B cell (primary cell): Measurements from ENCODE around the gene NPAS1. TPM values are rescaled to one million over a fixed set of nuclear protein-coding genes. Genes with fewer than 3 reads are reported as not detected.
A peak's percentile ranks its signal among the peaks of the same experiment; 100 is the strongest.

Source experiments
- ATAC-seq: fragments of 200-7000 bp; cut with Tn5 transposase; one replicate; pipeline ENCODE4 v1.10.0; 2021; ENCODE audit warnings: low read depth, mild to moderate bottlenecking, moderate number of reproducible peaks, moderate library complexity
- CTCF ChIA-PET: fragments of 350-600 bp; sonication (Branson Sonifier 250); formaldehyde crosslinking; loops from one replicate; lab custom pipeline; 2021; ENCODE audit warnings: antibody characterized with exemption, inconsistent platforms; lab: Charles Lee
- POLR2A ChIA-PET: fragments of 350-600 bp; sonication (Branson Sonifier 250); formaldehyde crosslinking; loops from one replicate; lab custom pipeline; 2021; ENCODE audit warnings: antibody characterized with exemption; lab: Charles Lee
- DNase-seq: peaks from one replicate; pipeline ENCODE4 v3.0.0; 2013
- H2AFZ ChIP-seq: 2 replicates; pipeline ENCODE4 v1.6.1; 2012; ENCODE audit warnings: mild to moderate bottlenecking, low read depth, low read length; ENCODE audit not compliant: insufficient read depth, poor library complexity, severe bottlenecking
- H3K27ac ChIP-seq, 2 donors: 1 replicate in 1 of 2; 2 replicates in 1 of 2; pipeline ENCODE4 v1.5.1; 2012 to 2013; ENCODE audit warnings: low read length in 2 of 2, mild to moderate bottlenecking in 2 of 2, moderate library complexity in 1 of 2
- H3K27me3 ChIP-seq, 4 experiments: fragments of 200-600 bp in 1 of 4; sonication (generic) in 1 of 4; replicated peaks in 1 of 4; 1 replicate in 2 of 4; 2 replicates in 2 of 4; pipeline versions ENCODE4 v1.6.1 to v1.7.0; 2013 to 2016; ENCODE audit warnings: low read length in 3 of 4, mild to moderate bottlenecking in 2 of 4, mixed read lengths in 1 of 4, moderate library complexity in 1 of 4; ENCODE audit not compliant: insufficient read depth in 4 of 4, control insufficient read depth in 3 of 4; ENCODE audit errors: control extremely low read depth in 1 of 4
- H3K36me3 ChIP-seq, 2 experiments: replicated peaks in 1 of 2; 1 replicate in 1 of 2; 2 replicates in 1 of 2; pipeline versions ENCODE4 v1.6.1 to v1.7.1; 2013; ENCODE audit warnings: low read length in 1 of 2; ENCODE audit not compliant: insufficient read depth in 2 of 2, control insufficient read depth in 1 of 2; ENCODE audit errors: control extremely low read depth in 1 of 2, extremely low read depth in 1 of 2
- H3K4me1 ChIP-seq, 2 donors: fragments of 200-600 bp in 1 of 2; sonication (generic) in 1 of 2; 1 replicate in 1 of 2; 2 replicates in 1 of 2; pipeline versions ENCODE4 v1.5.1 to v1.6.1; 2013 to 2017; ENCODE audit warnings: low read length in 2 of 2; ENCODE audit not compliant: control insufficient read depth in 2 of 2, insufficient read depth in 2 of 2
- H3K4me2 ChIP-seq: replicated peaks from 2 replicates; pipeline ENCODE3; 2012; ENCODE audit warnings: mild to moderate bottlenecking, low read depth, low read length; ENCODE audit not compliant: poor library complexity, severe bottlenecking
- H3K4me3 ChIP-seq, 5 experiments: fragments of 200-600 bp in 1 of 5; sonication (generic) in 1 of 5; 1 replicate in 3 of 5; 2 replicates in 2 of 5; pipeline versions ENCODE4 v1.5.1 to v1.7.0; 2011 to 2016; ENCODE audit warnings: low read length in 4 of 5, mild to moderate bottlenecking in 4 of 5, low read depth in 2 of 5, control low read depth in 1 of 5, moderate library complexity in 1 of 5; ENCODE audit not compliant: insufficient read depth in 1 of 5; ENCODE audit errors: control extremely low read depth in 1 of 5, extremely low read depth in 1 of 5
- H3K79me2 ChIP-seq: fragments of 200-600 bp; sonication (generic); one replicate; pipeline ENCODE4 v1.6.0; 2016; ENCODE audit warnings: low read length; ENCODE audit not compliant: control insufficient read depth, insufficient read depth
- H3K9ac ChIP-seq: fragments of 200-600 bp; sonication (generic); 2 replicates; pipeline ENCODE4 v1.6.1; 2017; ENCODE audit warnings: mild to moderate bottlenecking, low read length, moderate library complexity
- H3K9me3 ChIP-seq, 3 donors: one replicate each; pipeline versions ENCODE4 v1.6.1 to v1.7.1; 2013; ENCODE audit warnings: low read length in 2 of 3; ENCODE audit not compliant: control insufficient read depth in 2 of 3, insufficient read depth in 1 of 3; ENCODE audit errors: control extremely low read depth in 1 of 3
- H4K20me1 ChIP-seq: 2 replicates; pipeline ENCODE4 v1.6.0; 2012; ENCODE audit warnings: mild to moderate bottlenecking, low read length; ENCODE audit not compliant: insufficient read depth, control insufficient read depth, poor library complexity, severe bottlenecking
- H3K27ac Mint-ChIP-seq: one replicate; pipeline ENCODE4 v1.8.0; 2021; ENCODE audit warnings: mixed read lengths
- H3K27me3 Mint-ChIP-seq: one replicate; pipeline ENCODE4 v1.8.0; 2021; ENCODE audit warnings: mixed read lengths
- H3K4me1 Mint-ChIP-seq: one replicate; pipeline ENCODE4 v1.8.0; 2021; ENCODE audit warnings: mixed read lengths
- H3K4me3 Mint-ChIP-seq: one replicate; pipeline ENCODE4 v1.8.0; 2021; ENCODE audit warnings: mixed read lengths
- H3K9me3 Mint-ChIP-seq: one replicate; pipeline ENCODE4 v1.8.0; 2022; ENCODE audit warnings: mixed read lengths; ENCODE audit not compliant: insufficient read depth
- EZH2 ChIP-seq: IDR thresholded peaks from 2 replicates; pipeline ENCODE4 v1.6.1; 2012; ENCODE audit warnings: borderline replicate concordance, low read depth, mild to moderate bottlenecking, moderate library complexity, low read length; ENCODE audit not compliant: insufficient read depth, poor library complexity, severe bottlenecking
- WGBS: methylation state at CpG from one replicate; pipeline ENCODE4 v1.1.5; 2013; ENCODE audit warnings: missing lambda C conversion rate; ENCODE audit not compliant: insufficient coverage; 5-methylcytosine and 5-hydroxymethylcytosine counted together
- intact Hi-C: fragments of 100-400 bp; cut with micrococcal nuclease; formaldehyde crosslinking; loops from one replicate; pipeline ENCODE4 v1.10.0; 2022
- polyA plus RNA-seq: library from polyadenylated mRNA; depleted of rRNA; stranded (reverse); fragments of >200 nt; gene quantifications from 2 replicates; pipeline ENCODE4 v1.2.3, GENCODE V29; 2012
- total RNA-seq, 2 donors: library from RNA; stranded (reverse); fragments of 120-200 nt in 1 of 2; gene quantifications; 1 replicate in 1 of 2; 2 replicates in 1 of 2; pipeline versions ENCODE4 v1.2.3 to v1.2.4, GENCODE V29; 2013 to 2022
- TF ChIP-seq, protein P1 (sequence below): fragments of 200-600 bp; IDR thresholded peaks from one replicate; pipeline ENCODE4 v1.8.0; 2022; ENCODE audit warnings: antibody characterized with exemption, mild to moderate bottlenecking

The NPAS1 gene
- total and polyA plus RNA-seq, 2 donors (not counting 1 experiment from before 2014, with no cell fraction given), result 1.1 to 1.7 TPM

DNA sequence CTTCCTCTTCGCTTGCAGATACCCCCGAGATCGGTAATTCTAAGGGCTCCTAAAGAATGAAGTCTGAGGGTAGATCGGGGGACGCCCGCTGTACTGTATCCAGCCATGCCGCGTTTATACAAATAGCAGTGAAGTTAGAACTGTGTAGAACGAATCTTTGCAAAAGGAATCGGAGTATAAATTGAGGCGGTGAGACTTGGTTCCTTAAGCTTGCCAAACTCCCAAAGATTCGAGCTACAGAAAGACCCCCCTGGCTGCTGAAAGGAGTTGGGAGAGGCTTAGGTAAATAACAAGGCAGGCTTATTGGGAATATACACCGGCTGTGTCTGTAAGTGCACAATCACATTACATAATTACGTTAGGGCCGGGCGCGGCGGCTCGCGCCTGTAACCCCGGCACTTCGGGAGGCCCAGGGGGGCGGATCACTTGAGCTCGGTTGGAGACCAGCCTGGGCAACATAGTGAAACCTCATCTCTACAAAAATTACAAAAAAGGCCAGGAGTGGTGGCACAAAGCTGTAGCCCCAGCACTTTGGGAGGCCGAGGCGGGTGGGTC is 16.5 kb downstream of the NPAS1 start:
- Histone ChIP-seq H3K27ac (no peak overlapping the region), H3K4me3 (peak overlapping the region; percentile 36 to 69 (median 56)), H3K27me3 (peaks cover 0 to 15% (median 1%) of the 10 kb centered on the region in 4 experiments), H3K4me1 (peaks cover 18 to 19% of the 10 kb centered on the region in 2 donors), H4K20me1 (no peaks in the 10 kb centered on the region), H3K4me2 (peak overlapping the region; percentile 91), H3K9ac (peak overlapping the region; percentile 72), H3K9me3 (peaks cover 0 to 6% (median 0%) of the 10 kb centered on the region in 3 donors), H2AFZ (peak overlapping the region; percentile 90), H3K79me2 (no peaks in the 10 kb centered on the region), H3K36me3 (no peaks in the 10 kb centered on the region)
- Mint-ChIP-seq H3K9me3 (no peaks in the 10 kb centered on the region), H3K27ac (peak overlapping the region; percentile 80), H3K4me1 (peaks cover 20% of the 10 kb centered on the region), H3K27me3 (peaks cover 9% of the 10 kb centered on the region), H3K4me3 (peak overlapping the region; percentile 93)
- ChIA-PET CTCF (interaction anchor here (0.6 to 3.5 kb wide), 17 partner anchors 13 to 753 kb away, joined by 3 to 27 read pairs (median 4); partner anchors contain the start of genes SAE1 and TMEM160), POLR2A (interaction anchor here (0.6 to 1.4 kb wide), 3 partner anchors 75 to 238 kb away, joined by 3 read pairs; no protein-coding TSS in a partner anchor)
- 15% methylated on average over 20 of the region's 26 CpGs for WGBS
- ATAC-seq, result no peak
- no peak for DNase-seq
- TF ChIP-seq EZH2, result no peak
- TF ChIP-seq, protein P1, sequence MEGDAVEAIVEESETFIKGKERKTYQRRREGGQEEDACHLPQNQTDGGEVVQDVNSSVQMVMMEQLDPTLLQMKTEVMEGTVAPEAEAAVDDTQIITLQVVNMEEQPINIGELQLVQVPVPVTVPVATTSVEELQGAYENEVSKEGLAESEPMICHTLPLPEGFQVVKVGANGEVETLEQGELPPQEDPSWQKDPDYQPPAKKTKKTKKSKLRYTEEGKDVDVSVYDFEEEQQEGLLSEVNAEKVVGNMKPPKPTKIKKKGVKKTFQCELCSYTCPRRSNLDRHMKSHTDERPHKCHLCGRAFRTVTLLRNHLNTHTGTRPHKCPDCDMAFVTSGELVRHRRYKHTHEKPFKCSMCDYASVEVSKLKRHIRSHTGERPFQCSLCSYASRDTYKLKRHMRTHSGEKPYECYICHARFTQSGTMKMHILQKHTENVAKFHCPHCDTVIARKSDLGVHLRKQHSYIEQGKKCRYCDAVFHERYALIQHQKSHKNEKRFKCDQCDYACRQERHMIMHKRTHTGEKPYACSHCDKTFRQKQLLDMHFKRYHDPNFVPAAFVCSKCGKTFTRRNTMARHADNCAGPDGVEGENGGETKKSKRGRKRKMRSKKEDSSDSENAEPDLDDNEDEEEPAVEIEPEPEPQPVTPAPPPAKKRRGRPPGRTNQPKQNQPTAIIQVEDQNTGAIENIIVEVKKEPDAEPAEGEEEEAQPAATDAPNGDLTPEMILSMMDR, result peak; percentile 61
- intact Hi-C loops, result loop anchor here (5.0 kb wide), 1 partner anchor 191 kb away; no protein-coding TSS in a partner anchor

DNA sequence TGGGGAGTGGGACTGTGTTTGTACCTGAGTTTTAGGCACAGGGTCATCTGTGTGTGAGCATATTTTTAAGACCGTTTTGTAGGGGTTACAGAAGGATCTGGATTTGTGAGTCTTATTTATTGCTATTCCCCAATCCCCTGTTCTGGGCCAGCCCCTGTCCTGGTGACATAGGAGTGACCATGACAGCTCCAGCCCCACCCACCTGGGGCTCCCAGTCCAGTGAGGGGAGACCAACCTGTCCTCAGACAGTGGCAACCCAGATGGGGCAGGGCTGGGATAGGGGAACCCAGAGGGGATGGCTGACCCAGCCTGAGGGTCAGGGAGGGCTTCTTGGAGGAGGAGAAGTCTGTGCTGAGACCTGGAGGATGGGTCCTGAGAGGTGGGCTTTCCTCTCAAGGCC is 18.1 kb downstream of the NPAS1 start:
- peak overlapping the region; percentile 30 for H3K4me3 Mint-ChIP-seq
- WGBS, result no CpG with 5 or more reads among the region's 1 CpG

More for the DNA sequence above, 18.1 kb downstream of the NPAS1 start:
- intact Hi-C loops, result loop anchor here (5.0 kb wide), 1 partner anchor 190 kb away; no protein-coding TSS in a partner anchor
- Histone ChIP-seq H3K27me3 (peaks cover 0 to under 1% (median 0%) of the 10 kb centered on the region in 4 experiments), H3K27ac (no peak overlapping the region), H3K4me3 (no peak overlapping the region), H3K4me1 (peaks cover 12 to 17% of the 10 kb centered on the region in 2 donors), H3K9ac (no peak overlapping the region), H4K20me1 (no peaks in the 10 kb centered on the region), H2AFZ (no peak overlapping the region), H3K4me2 (no peak overlapping the region), H3K79me2 (no peaks in the 10 kb centered on the region), H3K36me3 (peaks cover 0 to 6% of the 10 kb centered on the region in 2 experiments), H3K9me3 (no peaks in the 10 kb centered on the region)
- Mint-ChIP-seq H3K9me3 (no peaks in the 10 kb centered on the region), H3K27ac (no peak overlapping the region), H3K27me3 (no peaks in the 10 kb centered on the region), H3K4me1 (peaks cover 17% of the 10 kb centered on the region)
- CTCF ChIA-PET, result interaction anchor here (0.5 to 3.5 kb wide), 4 partner anchors 39 to 309 kb away, joined by 3 to 19 read pairs (median 3); no protein-coding TSS in a partner anchor
- TF ChIP-seq, protein P1, result no peak
- TF ChIP-seq EZH2, result no peak
- no peak for DNase-seq
- ATAC-seq, result no peak
- POLR2A ChIA-PET, result no interaction called here
